HG03575 (cell line): ENCODE results near the gene SPIC.

ENCODE experiments used
- ATAC-seq: cut with Tn5 transposase; IDR thresholded peaks from one replicate; pipeline ENCODE4 v1.9.1; 2021; ENCODE audit not compliant: unreplicated experiment, insufficient number of reproducible peaks, low FRiP score; ENCODE audit errors: extremely low read depth

SPIC gene

DNA sequence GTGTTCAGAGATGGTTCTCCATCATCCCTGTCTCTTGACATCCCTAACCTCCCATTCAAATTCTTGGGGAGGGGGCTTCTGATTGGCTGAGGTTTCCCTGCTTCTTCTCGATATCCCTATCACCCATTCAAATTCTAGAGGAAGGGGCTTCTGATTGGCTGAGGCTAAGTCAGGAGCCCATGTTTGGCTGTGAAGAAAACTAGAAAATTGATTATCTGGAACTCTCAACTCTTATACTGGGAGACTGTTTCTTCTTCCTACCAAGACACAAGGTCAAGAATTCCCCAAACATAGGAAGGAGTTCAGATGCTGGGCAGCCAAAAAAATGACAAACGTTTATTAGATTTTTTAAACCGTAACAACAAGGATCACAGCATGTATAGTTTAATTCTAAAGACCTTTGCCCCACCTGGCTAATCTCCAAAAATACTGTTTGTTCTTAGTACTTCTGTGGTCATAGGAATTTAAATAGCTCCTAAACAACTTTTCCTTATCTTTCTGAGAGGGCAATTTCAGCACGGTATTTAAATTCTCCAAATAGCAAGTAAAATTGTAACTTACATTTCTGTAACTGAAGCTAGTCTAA lies 26.4 kb downstream of the SPIC start:
- no peak for ATAC-seq

DNA sequence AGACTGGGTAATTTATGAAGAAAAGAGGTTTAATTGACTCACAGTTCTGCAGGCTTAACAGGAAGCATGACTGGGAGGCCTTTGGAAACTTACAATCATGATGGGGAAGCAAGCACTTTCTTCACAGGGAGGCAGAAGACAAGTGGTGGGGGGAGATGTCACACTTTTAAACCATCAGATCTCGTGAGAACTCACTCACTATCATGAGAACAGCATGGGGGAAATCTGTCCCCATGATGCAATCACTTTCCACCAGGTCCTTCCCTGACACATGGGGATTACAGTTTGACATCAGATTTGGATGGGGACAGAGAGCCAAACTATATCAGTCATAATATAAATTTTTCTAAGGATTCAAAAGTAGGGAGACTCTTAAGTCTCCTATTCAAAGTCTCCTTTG lies 46.0 kb downstream of the SPIC start:
- ATAC-seq, result no peak

DNA sequence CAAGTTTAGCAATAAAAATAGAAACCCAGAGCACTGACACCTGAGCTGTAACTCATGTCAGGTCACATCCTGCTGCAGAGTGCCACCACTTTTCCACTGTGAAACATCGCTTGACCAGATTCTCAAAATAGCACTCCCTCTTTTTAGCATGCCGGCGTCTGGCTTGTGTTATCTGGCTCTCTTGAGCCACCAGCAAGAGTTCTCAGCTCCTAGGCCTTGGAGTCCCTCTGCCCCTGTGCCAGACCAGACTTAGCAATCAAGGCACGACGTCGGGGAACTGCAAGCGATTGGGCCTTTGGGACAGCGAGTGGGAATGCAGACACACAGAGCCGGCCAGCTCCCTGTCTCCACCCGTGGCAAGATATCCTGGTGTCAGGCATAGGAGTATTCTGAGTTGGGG lies 52.5 kb downstream of the SPIC start:
- ATAC-seq, result no peak

DNA sequence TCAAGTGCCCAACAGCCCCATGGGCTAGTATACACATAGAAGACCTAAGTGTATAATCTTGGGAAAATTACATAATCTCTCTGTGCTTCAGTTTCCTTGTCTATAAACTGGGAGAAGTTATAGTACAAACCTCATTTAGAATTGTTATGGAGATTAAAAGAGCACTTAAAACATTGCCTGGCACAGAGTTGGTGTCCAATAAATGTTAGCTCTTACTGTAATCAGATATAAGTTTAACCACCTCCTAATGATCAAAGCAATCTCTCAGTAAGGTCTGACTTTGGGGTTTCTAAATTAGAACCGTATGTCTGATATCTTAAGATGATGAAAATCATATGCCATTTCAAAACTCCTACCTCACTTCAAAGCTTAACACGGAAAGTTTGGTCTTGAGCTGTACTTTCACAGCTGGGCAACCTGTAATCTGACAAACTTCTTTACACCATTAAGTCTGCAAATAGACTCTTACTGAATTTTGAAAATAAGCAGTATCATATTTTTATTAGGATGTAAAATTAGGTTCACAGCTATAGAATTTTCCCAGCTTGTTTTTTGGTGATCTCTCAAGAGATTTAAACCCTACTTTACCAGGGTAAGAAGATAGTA lies 61.0 kb downstream of the SPIC start:
- ATAC-seq, result no peak
